HS-5 (cell line): Measurements from ENCODE around the gene ATP6V0E2.

Experiments used
- DNase-seq: peaks from one replicate; pipeline ENCODE4 v3.0.0-alpha.2; 2012; ENCODE audit warnings: low read depth

ATP6V0E2 gene

GRCh38 chr7:149864023-149864422 lies 9.7 kb upstream of the ATP6V0E2 start:
- DNase-seq, result no peak

- no peak for DNase-seq
Measured at GRCh38 chr7:149864751-149865150, 9.0 kb upstream of the ATP6V0E2 start.

GRCh38 chr7:149865437-149865836 lies 8.3 kb upstream of the ATP6V0E2 start:
- no peak for DNase-seq

- DNase-seq, result no peak
Measured at GRCh38 chr7:149866139-149866778, 7.5 kb upstream of the ATP6V0E2 start.

- DNase-seq, result no peak
Measured at GRCh38 chr7:149866779-149867447, 6.9 kb upstream of the ATP6V0E2 start.

- DNase-seq, result no peak
Measured at GRCh38 chr7:149867762-149868622, 5.8 kb upstream of the ATP6V0E2 start.

GRCh38 chr7:149868623-149869290 lies 5.0 kb upstream of the ATP6V0E2 start:
- DNase-seq, result no peak

GRCh38 chr7:149869291-149869650 lies 4.5 kb upstream of the ATP6V0E2 start:
- no peak for DNase-seq

GRCh38 chr7:149869867-149870266 lies 3.9 kb upstream of the ATP6V0E2 start:
- no peak for DNase-seq

GRCh38 chr7:149870274-149870673 lies 3.5 kb upstream of the ATP6V0E2 start:
- no peak for DNase-seq

- DNase-seq, result no peak
Measured at GRCh38 chr7:149870701-149871483, 2.9 kb upstream of the ATP6V0E2 start.

GRCh38 chr7:149871576-149871975 lies 2.2 kb upstream of the ATP6V0E2 start:
- DNase-seq, result no peak

GRCh38 chr7:149872419-149873073 lies 1.2 kb upstream of the ATP6V0E2 start:
- DNase-seq, result no peak

GRCh38 chr7:149873970-149874643 lies 338 bp downstream of the ATP6V0E2 start:
- DNase-seq, result no peak

- no peak for DNase-seq
Measured at GRCh38 chr7:149874644-149875028, 867 bp downstream of the ATP6V0E2 start.

GRCh38 chr7:149875396-149875795 lies 1.6 kb downstream of the ATP6V0E2 start:
- DNase-seq, result no peak

- no peak for DNase-seq
Measured at GRCh38 chr7:149877890-149878522, 4.2 kb downstream of the ATP6V0E2 start.

- no peak for DNase-seq
Measured at GRCh38 chr7:149878523-149878921, 4.8 kb downstream of the ATP6V0E2 start.

GRCh38 chr7:149879271-149879743 lies 5.5 kb downstream of the ATP6V0E2 start:
- no peak for DNase-seq
